Measurements from ENCODE around the gene RGS8. TPM values are rescaled to one million over a fixed set of nuclear protein-coding genes. Genes with fewer than 3 reads are reported as not detected.

RGS8 gene
- polyA plus RNA-seq, 1 donor from 2014 or later = 8.3 TPM

DNA sequence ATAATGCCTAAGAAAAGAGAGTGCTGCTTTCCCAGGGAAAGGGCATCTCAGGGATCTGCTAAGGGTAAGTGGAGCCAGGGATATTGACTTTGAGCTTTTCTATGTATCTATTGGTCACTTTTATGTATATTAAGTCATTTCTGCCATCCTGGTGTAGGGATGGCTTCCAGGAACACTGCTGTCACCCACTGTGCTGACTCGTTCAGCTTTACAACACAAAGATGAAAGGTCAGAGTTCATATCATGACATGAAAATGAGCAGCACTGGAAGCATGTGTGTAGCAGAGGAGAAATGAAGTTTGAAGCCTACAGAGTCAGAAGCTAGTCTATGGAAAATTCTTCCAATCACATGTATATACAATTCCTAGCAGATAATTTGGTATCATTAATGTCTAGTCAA is 37.1 kb upstream of the RGS8 start:
- H3F3A ChIP-seq (ENCODE audit: insufficient read depth, low read length, poor library complexity, severe bottlenecking) = no peaks in the 10 kb centered on the region
- no peak overlapping the region for H2AFZ ChIP-seq (ENCODE audit: low read depth, low read length)
- H3K4me2 ChIP-seq (ENCODE audit: low read length) = no peak overlapping the region
- no peaks in the 10 kb centered on the region for H3K27me3 ChIP-seq (ENCODE audit: insufficient read depth, low read depth, low read length)
- no peaks in the 10 kb centered on the region for H4K20me1 ChIP-seq (ENCODE audit: insufficient read depth)
- H3K27ac ChIP-seq (ENCODE audit: low read length) = no peak overlapping the region
- H3K79me2 ChIP-seq (replicated peaks; ENCODE audit: insufficient read depth, low read length) = no peaks in the 10 kb centered on the region
- H3K9ac ChIP-seq (ENCODE audit: low read length) = no peak overlapping the region
- H3K9me2 ChIP-seq (ENCODE audit: insufficient read depth, low read length) = no peaks in the 10 kb centered on the region
- no peak overlapping the region for H3K4me3 ChIP-seq (ENCODE audit: low read length)
- H3K36me3 ChIP-seq (ENCODE audit: insufficient read depth, low read length) = no peaks in the 10 kb centered on the region
- H3K9me3 ChIP-seq (ENCODE audit: low read length) = no peaks in the 10 kb centered on the region
- TF ChIP-seq POLR2AphosphoS5 (IDR thresholded peaks at IDR 0.05) = no peak
- TF ChIP-seq SMC3 (conservative IDR thresholded peaks at IDR 0.05; ENCODE audit: poor library complexity) = no peak
- TF ChIP-seq, protein P1, sequence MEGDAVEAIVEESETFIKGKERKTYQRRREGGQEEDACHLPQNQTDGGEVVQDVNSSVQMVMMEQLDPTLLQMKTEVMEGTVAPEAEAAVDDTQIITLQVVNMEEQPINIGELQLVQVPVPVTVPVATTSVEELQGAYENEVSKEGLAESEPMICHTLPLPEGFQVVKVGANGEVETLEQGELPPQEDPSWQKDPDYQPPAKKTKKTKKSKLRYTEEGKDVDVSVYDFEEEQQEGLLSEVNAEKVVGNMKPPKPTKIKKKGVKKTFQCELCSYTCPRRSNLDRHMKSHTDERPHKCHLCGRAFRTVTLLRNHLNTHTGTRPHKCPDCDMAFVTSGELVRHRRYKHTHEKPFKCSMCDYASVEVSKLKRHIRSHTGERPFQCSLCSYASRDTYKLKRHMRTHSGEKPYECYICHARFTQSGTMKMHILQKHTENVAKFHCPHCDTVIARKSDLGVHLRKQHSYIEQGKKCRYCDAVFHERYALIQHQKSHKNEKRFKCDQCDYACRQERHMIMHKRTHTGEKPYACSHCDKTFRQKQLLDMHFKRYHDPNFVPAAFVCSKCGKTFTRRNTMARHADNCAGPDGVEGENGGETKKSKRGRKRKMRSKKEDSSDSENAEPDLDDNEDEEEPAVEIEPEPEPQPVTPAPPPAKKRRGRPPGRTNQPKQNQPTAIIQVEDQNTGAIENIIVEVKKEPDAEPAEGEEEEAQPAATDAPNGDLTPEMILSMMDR (IDR thresholded peaks at IDR 0.05; ENCODE audit: poor library complexity, severe bottlenecking) = no peak
- no peak for TF ChIP-seq MXI1 (conservative IDR thresholded peaks at IDR 0.05; ENCODE audit: poor library complexity, severe bottlenecking)
- no peak for TF ChIP-seq EZH2 (IDR thresholded peaks at IDR 0.05; ENCODE audit: borderline replicate concordance, insufficient read depth, low read length, poor library complexity, severe bottlenecking)
- no peak for TF ChIP-seq RAD21 (conservative IDR thresholded peaks at IDR 0.05)
- TF ChIP-seq TAF1 (IDR thresholded peaks at IDR 0.05; ENCODE audit: low read depth) = no peak
- TF ChIP-seq, protein P2, sequence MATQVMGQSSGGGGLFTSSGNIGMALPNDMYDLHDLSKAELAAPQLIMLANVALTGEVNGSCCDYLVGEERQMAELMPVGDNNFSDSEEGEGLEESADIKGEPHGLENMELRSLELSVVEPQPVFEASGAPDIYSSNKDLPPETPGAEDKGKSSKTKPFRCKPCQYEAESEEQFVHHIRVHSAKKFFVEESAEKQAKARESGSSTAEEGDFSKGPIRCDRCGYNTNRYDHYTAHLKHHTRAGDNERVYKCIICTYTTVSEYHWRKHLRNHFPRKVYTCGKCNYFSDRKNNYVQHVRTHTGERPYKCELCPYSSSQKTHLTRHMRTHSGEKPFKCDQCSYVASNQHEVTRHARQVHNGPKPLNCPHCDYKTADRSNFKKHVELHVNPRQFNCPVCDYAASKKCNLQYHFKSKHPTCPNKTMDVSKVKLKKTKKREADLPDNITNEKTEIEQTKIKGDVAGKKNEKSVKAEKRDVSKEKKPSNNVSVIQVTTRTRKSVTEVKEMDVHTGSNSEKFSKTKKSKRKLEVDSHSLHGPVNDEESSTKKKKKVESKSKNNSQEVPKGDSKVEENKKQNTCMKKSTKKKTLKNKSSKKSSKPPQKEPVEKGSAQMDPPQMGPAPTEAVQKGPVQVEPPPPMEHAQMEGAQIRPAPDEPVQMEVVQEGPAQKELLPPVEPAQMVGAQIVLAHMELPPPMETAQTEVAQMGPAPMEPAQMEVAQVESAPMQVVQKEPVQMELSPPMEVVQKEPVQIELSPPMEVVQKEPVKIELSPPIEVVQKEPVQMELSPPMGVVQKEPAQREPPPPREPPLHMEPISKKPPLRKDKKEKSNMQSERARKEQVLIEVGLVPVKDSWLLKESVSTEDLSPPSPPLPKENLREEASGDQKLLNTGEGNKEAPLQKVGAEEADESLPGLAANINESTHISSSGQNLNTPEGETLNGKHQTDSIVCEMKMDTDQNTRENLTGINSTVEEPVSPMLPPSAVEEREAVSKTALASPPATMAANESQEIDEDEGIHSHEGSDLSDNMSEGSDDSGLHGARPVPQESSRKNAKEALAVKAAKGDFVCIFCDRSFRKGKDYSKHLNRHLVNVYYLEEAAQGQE (IDR thresholded peaks at IDR 0.05; ENCODE audit: borderline replicate concordance) = no peak
- TF ChIP-seq EP300 (conservative IDR thresholded peaks at IDR 0.05; ENCODE audit: poor library complexity, severe bottlenecking) = no peak

DNA sequence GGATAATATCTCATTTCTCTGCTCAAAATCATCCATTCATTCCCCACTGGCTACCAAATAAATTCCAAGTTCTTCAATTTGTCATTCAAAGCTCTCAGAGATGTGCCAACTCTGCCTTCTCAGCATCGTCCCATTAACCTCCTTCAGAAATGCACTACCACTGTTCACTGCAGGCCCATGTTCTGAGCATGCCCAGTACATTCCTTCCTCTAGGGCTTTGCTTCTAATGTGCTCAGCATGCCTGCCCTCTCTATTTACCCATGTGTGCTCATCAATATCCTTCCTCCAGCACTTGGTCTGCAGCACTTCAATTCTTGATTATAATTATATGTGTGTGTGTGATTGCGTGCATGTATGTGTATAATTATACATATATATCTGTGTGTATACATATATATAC is 36.1 kb upstream of the RGS8 start:
- TF ChIP-seq TAF1 (IDR thresholded peaks at IDR 0.05; ENCODE audit: low read depth) (no peak), RAD21 (conservative IDR thresholded peaks at IDR 0.05) (no peak), EP300 (conservative IDR thresholded peaks at IDR 0.05; ENCODE audit: poor library complexity, severe bottlenecking) (no peak)
- no peaks in the 10 kb centered on the region for H3K9me2 ChIP-seq (ENCODE audit: insufficient read depth, low read length)
- H2AFZ ChIP-seq (ENCODE audit: low read depth, low read length) = no peak overlapping the region
- no peaks in the 10 kb centered on the region for H4K20me1 ChIP-seq (ENCODE audit: insufficient read depth)
- no peak overlapping the region for H3K4me2 ChIP-seq (ENCODE audit: low read length)
- no peak overlapping the region for H3K4me3 ChIP-seq (ENCODE audit: low read length)
- no peaks in the 10 kb centered on the region for H3K36me3 ChIP-seq (ENCODE audit: insufficient read depth, low read length)
- no peaks in the 10 kb centered on the region for H3K9me3 ChIP-seq (ENCODE audit: low read length)
- H3K79me2 ChIP-seq (replicated peaks; ENCODE audit: insufficient read depth, low read length) = no peaks in the 10 kb centered on the region
- no peak overlapping the region for H3K9ac ChIP-seq (ENCODE audit: low read length)
- H3K27ac ChIP-seq (ENCODE audit: low read length) = no peak overlapping the region
- no peaks in the 10 kb centered on the region for H3K27me3 ChIP-seq (ENCODE audit: insufficient read depth, low read depth, low read length)
- no peaks in the 10 kb centered on the region for H3F3A ChIP-seq (ENCODE audit: insufficient read depth, low read length, poor library complexity, severe bottlenecking)

DNA sequence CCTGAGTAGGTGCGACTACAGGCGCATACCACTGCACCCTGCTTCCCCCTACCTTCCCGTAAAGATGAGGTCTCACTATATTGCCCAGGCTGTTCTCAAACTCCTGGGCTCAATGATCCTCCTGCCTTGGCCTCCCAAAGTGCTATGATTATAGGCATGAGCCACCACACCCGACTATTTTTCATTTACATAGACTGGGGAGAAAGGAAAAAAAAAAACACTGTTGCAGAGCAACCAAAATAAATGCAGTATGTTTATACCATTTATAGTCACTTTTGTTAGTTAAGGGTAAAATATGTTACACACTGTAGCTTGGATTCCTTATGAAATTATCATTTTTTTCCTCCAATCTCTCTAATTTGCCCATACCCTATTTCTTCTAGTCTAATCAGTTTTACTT is 35.2 kb upstream of the RGS8 start:
- Histone ChIP-seq H3K36me3 (ENCODE audit: insufficient read depth, low read length) (no peaks in the 10 kb centered on the region), H3K27me3 (ENCODE audit: insufficient read depth, low read depth, low read length) (no peaks in the 10 kb centered on the region), H3K27ac (ENCODE audit: low read length) (no peak overlapping the region), H3K4me3 (ENCODE audit: low read length) (no peak overlapping the region), H3F3A (ENCODE audit: insufficient read depth, low read length, poor library complexity, severe bottlenecking) (no peaks in the 10 kb centered on the region), H4K20me1 (ENCODE audit: insufficient read depth) (no peaks in the 10 kb centered on the region), H3K9ac (ENCODE audit: low read length) (no peak overlapping the region), H3K79me2 (replicated peaks; ENCODE audit: insufficient read depth, low read length) (no peaks in the 10 kb centered on the region), H3K4me2 (ENCODE audit: low read length) (no peak overlapping the region), H3K9me3 (ENCODE audit: low read length) (no peaks in the 10 kb centered on the region), H3K9me2 (ENCODE audit: insufficient read depth, low read length) (no peaks in the 10 kb centered on the region), H2AFZ (ENCODE audit: low read depth, low read length) (no peak overlapping the region)
- TF ChIP-seq, protein P2 (IDR thresholded peaks at IDR 0.05; ENCODE audit: borderline replicate concordance) = no peak
- TF ChIP-seq RAD21 (conservative IDR thresholded peaks at IDR 0.05) = no peak
- TF ChIP-seq SMC3 (conservative IDR thresholded peaks at IDR 0.05; ENCODE audit: poor library complexity) = no peak
